Measurements from ENCODE around the gene SMYD1. TPM values are rescaled to one million over a fixed set of nuclear protein-coding genes. Genes with fewer than 3 reads are reported as not detected.
A peak's percentile ranks its signal among the peaks of the same experiment; 100 is the strongest.

The SMYD1 gene
- total and polyA plus RNA-seq, 2 donors from 2014 or later, result not detected

GRCh38 chr2:88057437-88057844 is 10.2 kb upstream of the SMYD1 start:
- no peak overlapping the region for H3K9ac ChIP-seq (ENCODE audit: low read length in 3 of 3)

GRCh38 chr2:88058191-88058590 is 9.4 kb upstream of the SMYD1 start:
- FAIRE-seq (no peak), DNase-seq (no peak)
- Histone ChIP-seq H3K36me3 (ENCODE audit: control insufficient read depth in 2 of 3, insufficient read depth in 3 of 3, low read length in 3 of 3) (no peaks in the 10 kb centered on the region), H3K9ac (ENCODE audit: low read length in 3 of 3) (no peak overlapping the region), H3K4me1 (ENCODE audit: control insufficient read depth in 2 of 3, insufficient read depth in 2 of 3, low read depth in 1 of 3, low read length in 3 of 3) (peaks cover 0 to 8% (median 7%) of the 10 kb centered on the region in 3 donors), H3K9me3 (ENCODE audit: control insufficient read depth in 2 of 3, insufficient read depth in 1 of 3, low read length in 3 of 3) (no peaks in the 10 kb centered on the region), H3K27me3 (ENCODE audit: control insufficient read depth, insufficient read depth, low read length) (no peaks in the 10 kb centered on the region), H3K4me3 (ENCODE audit: low read length in 3 of 3) (no peak overlapping the region), H3K27ac (ENCODE audit: low read depth in 2 of 2, low read length in 2 of 2) (no peak overlapping the region)
- intact Hi-C loops (cut with DNase I), result no loop called here
- TF ChIP-seq, protein P1, sequence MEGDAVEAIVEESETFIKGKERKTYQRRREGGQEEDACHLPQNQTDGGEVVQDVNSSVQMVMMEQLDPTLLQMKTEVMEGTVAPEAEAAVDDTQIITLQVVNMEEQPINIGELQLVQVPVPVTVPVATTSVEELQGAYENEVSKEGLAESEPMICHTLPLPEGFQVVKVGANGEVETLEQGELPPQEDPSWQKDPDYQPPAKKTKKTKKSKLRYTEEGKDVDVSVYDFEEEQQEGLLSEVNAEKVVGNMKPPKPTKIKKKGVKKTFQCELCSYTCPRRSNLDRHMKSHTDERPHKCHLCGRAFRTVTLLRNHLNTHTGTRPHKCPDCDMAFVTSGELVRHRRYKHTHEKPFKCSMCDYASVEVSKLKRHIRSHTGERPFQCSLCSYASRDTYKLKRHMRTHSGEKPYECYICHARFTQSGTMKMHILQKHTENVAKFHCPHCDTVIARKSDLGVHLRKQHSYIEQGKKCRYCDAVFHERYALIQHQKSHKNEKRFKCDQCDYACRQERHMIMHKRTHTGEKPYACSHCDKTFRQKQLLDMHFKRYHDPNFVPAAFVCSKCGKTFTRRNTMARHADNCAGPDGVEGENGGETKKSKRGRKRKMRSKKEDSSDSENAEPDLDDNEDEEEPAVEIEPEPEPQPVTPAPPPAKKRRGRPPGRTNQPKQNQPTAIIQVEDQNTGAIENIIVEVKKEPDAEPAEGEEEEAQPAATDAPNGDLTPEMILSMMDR (IDR thresholded peaks at IDR 0.05; ENCODE audit: borderline replicate concordance, extremely low read depth, insufficient read depth), result no peak

More at GRCh38 chr2:88057437-88057844, 10.2 kb upstream of the SMYD1 start:
- Histone ChIP-seq H3K27me3 (ENCODE audit: control insufficient read depth, insufficient read depth, low read length) (no peaks in the 10 kb centered on the region), H3K4me1 (ENCODE audit: control insufficient read depth in 2 of 3, insufficient read depth in 2 of 3, low read depth in 1 of 3, low read length in 3 of 3) (peaks cover 0 to 11% (median 8%) of the 10 kb centered on the region in 3 donors), H3K4me3 (ENCODE audit: low read length in 3 of 3) (no peak overlapping the region), H3K36me3 (ENCODE audit: control insufficient read depth in 2 of 3, insufficient read depth in 3 of 3, low read length in 3 of 3) (no peaks in the 10 kb centered on the region), H3K9me3 (ENCODE audit: control insufficient read depth in 2 of 3, insufficient read depth in 1 of 3, low read length in 3 of 3) (no peaks in the 10 kb centered on the region), H3K27ac (ENCODE audit: low read depth in 2 of 2, low read length in 2 of 2) (no peak overlapping the region)
- TF ChIP-seq, protein P1 (IDR thresholded peaks at IDR 0.05; ENCODE audit: borderline replicate concordance, extremely low read depth, insufficient read depth), result no peak
- FAIRE-seq, result no peak
- intact Hi-C loops (cut with DNase I), result no loop called here
- no peak for DNase-seq

- FAIRE-seq (no peak), DNase-seq (peak in 2 of 5 donors; percentile 35 to 47)
These were observed 7.4 kb upstream of the SMYD1 start for GRCh38 chr2:88059979-88060906.

More at GRCh38 chr2:88059979-88060906, 7.4 kb upstream of the SMYD1 start:
- no peaks in the 10 kb centered on the region for H3K9me3 ChIP-seq (ENCODE audit: control insufficient read depth in 2 of 3, insufficient read depth in 1 of 3, low read length in 3 of 3)
- H3K36me3 ChIP-seq (ENCODE audit: control insufficient read depth in 2 of 3, insufficient read depth in 3 of 3, low read length in 3 of 3), result no peaks in the 10 kb centered on the region
- no peak overlapping the region for H3K4me3 ChIP-seq (ENCODE audit: low read length in 3 of 3)
- H3K27me3 ChIP-seq (ENCODE audit: control insufficient read depth, insufficient read depth, low read length), result no peaks in the 10 kb centered on the region
- peaks cover 0 to 5% (median 0%) of the 10 kb centered on the region in 3 donors for H3K4me1 ChIP-seq (ENCODE audit: control insufficient read depth in 2 of 3, insufficient read depth in 2 of 3, low read depth in 1 of 3, low read length in 3 of 3)
- intact Hi-C loops (cut with DNase I), result no loop called here
- H3K9ac ChIP-seq (ENCODE audit: low read length in 3 of 3), result no peak overlapping the region
- TF ChIP-seq, protein P1 (IDR thresholded peaks at IDR 0.05; ENCODE audit: borderline replicate concordance, extremely low read depth, insufficient read depth), result peak; percentile 67
- H3K27ac ChIP-seq (ENCODE audit: low read depth in 2 of 2, low read length in 2 of 2), result no peak overlapping the region
